Gastroesophageal sphincter (tissue), 3 donors: Measurements from ENCODE around the gene DHX35.

Source experiments
- CTCF ChIP-seq, 4 experiments: fragments of 200-600 bp in 2 of 4; fragments of 450-650 bp in 2 of 4; sonication (generic) in 1 of 4; IDR thresholded peaks; one replicate each; pipeline ENCODE4 v1.5.1; 2017 to 2019; ENCODE audit warnings: antibody characterized with exemption in 4 of 4, mild to moderate bottlenecking in 2 of 4, moderate library complexity in 2 of 4
- EP300 ChIP-seq: sonication (generic); formaldehyde crosslinking; IDR thresholded peaks from one replicate; pipeline ENCODE4 v1.6.1; 2017; ENCODE audit warnings: antibody characterized with exemption, mild to moderate bottlenecking
- POLR2A ChIP-seq, 2 donors: fragments of 450-650 bp; IDR thresholded peaks; one replicate each; pipeline ENCODE4 v1.6.1; 2017; ENCODE audit warnings: antibody characterized with exemption in 2 of 2, mild to moderate bottlenecking in 2 of 2, moderate library complexity in 1 of 2
- POLR2AphosphoS5 ChIP-seq: sonication (generic); formaldehyde crosslinking; IDR thresholded peaks from one replicate; pipeline ENCODE4 v1.6.1; 2017; ENCODE audit warnings: antibody characterized with exemption

- TF ChIP-seq EP300 (no peak), CTCF (IDR thresholded peaks at IDR 0.05) (no peak), POLR2AphosphoS5 (no peak), POLR2A (IDR thresholded peaks at IDR 0.05) (no peak)
Observed at GRCh38 chr20:38990728-38991127, 28.6 kb downstream of the DHX35 start.
